Stimulated activated CD8-positive, alpha-beta memory T cell treated with anti-CD3 and anti-CD28 coated beads, Interleukin-12 subunit alpha, Interleukin-12 subunit beta, amount 100 ng/mL, for 24 hours (primary cell): Measurements from ENCODE around the gene TMEM14B.
"Not testable (repeated sequence)": the region's sequence is repeated elsewhere in the genome, so short reads cannot be mapped to it uniquely, and the experiment has no call there.

Source experiments
- DNase-seq: peaks from one replicate; pipeline ENCODE4 v3.0.0-alpha.2; 2020; ENCODE audit errors: extremely low read depth

TMEM14B gene

DNA sequence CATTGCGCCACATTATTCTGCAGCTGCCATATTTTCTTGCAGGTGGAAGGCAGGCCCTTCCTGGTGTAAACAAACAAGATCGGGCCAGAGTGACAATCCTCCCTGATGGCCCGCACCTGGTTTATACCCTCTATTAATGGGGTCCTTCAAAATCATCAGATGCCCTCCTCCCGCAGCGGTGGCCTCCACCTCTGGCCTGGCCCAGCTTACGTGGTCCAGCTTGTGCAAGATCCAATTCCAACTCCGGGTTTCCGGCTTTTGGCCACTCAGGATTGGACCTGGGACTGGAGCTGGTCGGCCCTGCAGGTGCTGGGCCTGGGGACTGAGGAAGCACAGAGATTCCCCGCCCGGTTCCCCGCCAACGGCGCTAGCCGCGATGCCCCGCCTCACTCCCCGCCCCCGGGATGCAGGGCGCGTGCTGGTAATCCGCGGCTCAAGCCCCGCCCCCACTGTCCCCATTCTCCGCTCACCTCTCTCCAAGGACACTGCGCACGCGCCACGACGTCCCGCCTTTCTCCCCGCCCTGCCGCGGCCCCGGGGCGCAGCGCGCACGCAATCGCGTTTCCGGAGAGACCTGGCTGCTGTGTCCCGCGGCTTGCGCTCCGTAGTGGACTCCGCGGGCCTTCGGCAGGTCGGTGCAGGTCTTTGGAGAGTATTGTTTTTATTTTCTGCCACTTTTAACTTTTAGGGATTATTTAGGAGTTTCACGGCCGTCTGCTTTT lies at the start of gene TMEM14B:
Gene TMEM14B (plus strand): TSS at position 555 of the 722 bp plus-strand sequence. CDS start 1,441 bp downstream, outside the sequence.
- peak; percentile 99 for DNase-seq

GRCh38 chr6:10713962-10714361 lies 33.6 kb upstream of the TMEM14B start:
- DNase-seq, result no peak

DNA sequence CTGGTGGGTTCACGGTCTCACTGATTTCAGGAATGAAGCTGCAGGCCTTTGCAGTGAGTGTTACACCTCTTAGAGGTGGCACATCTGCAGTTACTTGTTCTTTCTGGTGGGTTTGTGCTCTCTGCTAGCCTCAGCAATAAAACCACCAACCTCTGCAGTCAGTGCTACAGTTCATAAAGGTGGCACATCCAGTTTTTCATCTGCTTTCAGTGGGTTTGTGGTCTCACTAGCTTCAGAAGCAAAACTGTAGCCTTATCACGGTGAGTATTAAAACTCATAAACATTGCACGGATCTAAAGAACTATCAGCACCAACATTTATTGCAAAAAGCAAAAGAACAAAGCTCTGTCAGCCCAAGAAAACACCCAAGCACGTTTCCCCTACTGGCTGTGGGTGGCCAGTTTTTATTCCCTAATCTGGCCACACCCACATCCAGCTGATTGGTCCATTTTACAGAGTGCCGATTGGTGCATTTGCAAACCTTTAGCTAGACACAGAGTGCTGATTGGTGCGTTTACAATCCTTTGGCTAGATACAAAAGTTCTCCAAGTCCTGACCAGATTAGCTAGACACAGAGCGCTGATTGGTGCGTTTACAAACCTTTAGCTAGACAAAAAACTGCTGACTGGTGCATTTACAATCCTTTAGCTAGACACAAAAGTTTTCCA lies 28.2 kb upstream of the TMEM14B start:
- no peak for DNase-seq

DNA sequence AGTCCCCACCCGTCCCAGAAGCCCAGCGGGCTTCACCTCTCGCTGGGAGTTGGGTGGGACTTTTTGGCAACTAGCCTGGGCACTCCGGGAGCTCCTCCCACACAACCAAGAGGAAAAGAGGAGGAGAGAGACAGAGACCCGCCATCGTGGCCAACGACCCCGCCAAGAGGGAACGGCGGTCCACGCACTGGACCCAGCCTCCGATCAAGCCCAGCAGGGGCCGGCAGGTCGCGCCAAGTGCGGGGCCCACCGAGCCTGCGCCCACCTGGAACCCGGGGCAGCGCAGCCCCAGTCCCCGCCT lies 27.7 kb upstream of the TMEM14B start:
- DNase-seq, result no peak

DNA sequence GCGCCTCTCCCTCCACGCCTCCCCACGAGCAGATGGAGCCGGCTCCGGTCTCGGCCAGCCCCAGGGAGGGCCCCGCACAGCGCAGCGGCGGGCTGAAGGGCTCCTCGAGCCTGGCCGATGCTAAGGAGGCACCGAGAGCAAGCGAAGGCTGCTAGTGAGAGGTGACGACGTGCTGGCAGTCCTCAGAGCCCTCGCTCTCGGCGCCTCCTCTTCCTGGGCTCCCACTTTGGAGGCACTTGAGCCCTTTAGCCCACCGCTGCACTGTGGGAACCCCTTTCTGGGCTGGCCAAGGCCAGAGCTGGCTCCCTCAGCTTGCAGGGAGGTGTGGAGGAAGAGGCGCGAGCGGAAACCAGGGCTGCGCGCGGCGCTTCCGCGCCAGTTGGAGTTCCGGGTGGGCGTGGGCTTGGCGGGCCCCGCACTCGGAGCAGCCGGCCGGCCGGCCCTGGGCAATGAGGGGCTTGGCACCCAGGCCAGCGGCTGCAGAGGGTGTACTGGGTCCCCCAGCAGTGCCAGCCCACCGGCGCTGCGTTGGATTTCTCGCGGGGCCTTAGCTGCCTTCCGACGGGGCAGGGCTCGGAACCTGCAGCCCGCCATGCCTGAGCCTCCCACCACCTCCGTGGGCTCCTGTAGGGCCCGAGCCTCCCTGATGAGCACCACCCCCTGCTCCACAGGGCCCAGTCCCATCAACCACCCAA lies 27.2 kb upstream of the TMEM14B start:
- no peak for DNase-seq

- DNase-seq, result not testable (repeated sequence)
These were observed 26.4 kb upstream of the TMEM14B start for GRCh38 chr6:10720960-10721849.

- DNase-seq, result no peak
These were observed 25.6 kb upstream of the TMEM14B start for GRCh38 chr6:10721850-10722569.

- DNase-seq, result no peak
These were observed 25.1 kb upstream of the TMEM14B start for GRCh38 chr6:10722570-10722819.

DNA sequence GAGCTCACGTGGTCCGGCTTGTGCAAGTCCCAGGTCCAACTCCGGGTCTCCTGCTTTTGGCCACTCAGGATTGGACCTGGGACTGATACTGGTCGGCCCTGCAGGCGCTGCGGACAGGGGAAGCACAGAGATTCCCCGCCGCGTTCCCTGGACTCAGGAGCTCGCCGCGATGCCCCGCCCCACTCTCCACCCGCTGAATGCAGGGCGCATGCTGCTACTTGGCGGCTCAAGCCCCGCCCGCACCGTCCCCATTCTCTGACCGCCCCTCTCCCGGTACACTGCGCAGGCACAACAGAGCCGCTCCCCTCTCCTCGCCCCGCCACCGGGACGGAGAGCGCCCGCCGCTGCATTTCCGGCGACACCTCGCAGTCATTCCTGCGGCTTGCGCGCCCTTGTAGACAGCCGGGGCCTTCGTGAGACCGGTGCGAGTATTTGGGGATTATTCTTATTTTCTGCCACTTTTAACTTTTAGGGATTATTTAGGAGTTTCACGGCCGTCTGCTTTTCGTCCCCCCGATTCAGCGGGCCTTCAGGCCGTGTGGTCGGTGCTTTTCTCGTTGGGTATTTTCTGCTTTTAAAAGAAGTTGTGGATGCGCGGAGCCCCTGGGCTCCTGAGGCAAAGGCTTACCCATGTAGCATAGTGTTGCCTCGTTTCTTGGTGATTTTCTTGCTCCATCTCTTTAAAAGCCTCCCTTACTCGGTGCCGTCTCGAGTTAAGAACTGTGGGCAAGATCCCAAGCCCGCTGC lies 24.6 kb upstream of the TMEM14B start, which contains the start of gene TMEM14C:
Gene TMEM14C (plus strand): TSS at position 251 of the 747 bp plus-strand sequence. CDS start 1,544 bp downstream, outside the sequence.
- peak; percentile 73 for DNase-seq

GRCh38 chr6:10723567-10723881 lies 24.1 kb upstream of the TMEM14B start:
- DNase-seq, result no peak

GRCh38 chr6:10725044-10725443 lies 22.6 kb upstream of the TMEM14B start:
- no peak for DNase-seq

DNA sequence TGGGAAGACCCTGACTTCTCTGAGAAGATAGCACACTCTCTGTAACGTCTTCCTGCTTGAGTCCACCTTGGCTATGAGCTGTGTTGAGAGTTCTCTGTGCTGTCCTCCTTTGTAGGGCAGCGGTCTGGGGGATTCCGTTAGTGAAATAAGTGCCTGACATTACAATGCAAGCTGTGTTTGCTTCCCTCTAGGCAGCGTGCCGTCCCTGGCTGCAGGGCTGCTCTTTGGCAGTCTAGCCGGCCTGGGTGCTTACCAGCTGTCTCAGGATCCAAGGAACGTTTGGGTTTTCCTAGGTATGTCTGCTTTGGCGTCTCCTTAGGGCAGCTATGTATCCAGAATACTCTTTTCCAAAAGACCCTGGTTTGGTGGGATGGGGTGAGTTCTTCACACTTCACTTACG lies 21.9 kb upstream of the TMEM14B start:
- DNase-seq, result no peak

GRCh38 chr6:10730254-10730653 lies 17.4 kb upstream of the TMEM14B start:
- no peak for DNase-seq

GRCh38 chr6:10733151-10733715 lies 14.4 kb upstream of the TMEM14B start:
- no peak for DNase-seq

- DNase-seq, result no peak
These were observed 13.7 kb upstream of the TMEM14B start for GRCh38 chr6:10733863-10734262.

DNA sequence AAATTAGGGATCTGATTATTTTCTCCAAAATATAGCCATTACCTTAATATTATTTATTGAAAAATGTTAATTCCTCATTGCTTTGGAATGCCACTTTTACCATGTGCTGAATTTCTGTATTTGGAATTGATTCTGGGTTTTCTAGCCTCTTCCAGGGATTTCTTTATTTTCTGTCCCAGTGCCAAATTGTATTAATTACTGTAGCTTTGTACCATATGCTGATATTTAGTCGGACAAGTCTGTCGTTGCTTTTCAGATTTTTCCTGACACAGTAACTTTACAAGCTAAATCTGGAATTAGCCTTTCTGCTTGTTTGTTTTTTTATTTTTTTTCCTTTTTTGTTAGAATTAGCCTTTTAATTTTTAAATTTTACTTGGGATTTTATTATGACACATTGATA lies 10.9 kb upstream of the TMEM14B start:
- no peak for DNase-seq

DNA sequence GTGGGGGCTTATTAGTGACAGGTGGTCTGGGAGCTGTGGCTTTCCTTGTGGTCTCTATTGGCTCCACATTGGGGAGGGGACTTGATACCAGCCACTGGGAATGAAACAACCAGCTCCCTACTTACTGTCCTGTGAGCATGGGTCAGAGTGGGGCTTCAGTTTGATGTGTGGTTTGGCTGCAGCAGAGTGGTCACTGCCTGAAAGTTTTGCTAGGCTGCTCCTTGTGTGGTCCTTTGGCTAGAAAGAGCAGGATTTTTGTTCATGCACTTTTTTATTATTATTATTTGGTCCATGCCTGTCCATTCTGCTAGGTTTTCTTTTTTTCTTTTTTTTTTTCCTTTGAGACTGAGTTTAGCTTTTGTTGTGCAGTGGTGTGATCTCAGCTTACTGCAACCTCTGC lies 7.5 kb upstream of the TMEM14B start:
- DNase-seq, result no peak

GRCh38 chr6:10741643-10742042 lies 6.0 kb upstream of the TMEM14B start:
- not testable (repeated sequence) for DNase-seq

- no peak for DNase-seq
These were observed 5.4 kb upstream of the TMEM14B start for GRCh38 chr6:10742251-10742650.

- no peak for DNase-seq
These were observed 4.1 kb upstream of the TMEM14B start for GRCh38 chr6:10743515-10743914.

GRCh38 chr6:10745116-10745515 lies 2.5 kb upstream of the TMEM14B start:
- no peak for DNase-seq
